H1 (cell line): ENCODE data around the gene CALD1. TPM values are rescaled to one million over a fixed set of nuclear protein-coding genes. Genes with fewer than 3 reads are reported as not detected.

Experiments used
- BRCA1 ChIP-seq: IDR thresholded peaks from 2 replicates; pipeline ENCODE4 v1.6.1; 2012; ENCODE audit warnings: low read depth, low read length, improper control_type of control experiment
- CBX5 ChIP-seq: fragments of 300-800, 300-1000 bp; sonication (generic); IDR thresholded peaks from 2 replicates; pipeline ENCODE4 v1.7.1; 2016; ENCODE audit warnings: antibody characterized with exemption, low read length, low read depth
- CEBPB ChIP-seq: IDR thresholded peaks from 2 replicates; pipeline ENCODE4 v1.6.1; 2012; ENCODE audit warnings: low read depth, low read length
- EGR1 ChIP-seq: IDR thresholded peaks from 2 replicates; pipeline ENCODE4 v1.6.1; 2011; ENCODE audit warnings: low read depth, low read length, borderline replicate concordance
- EP300 ChIP-seq, 2 experiments: IDR thresholded peaks; 1 replicate in 1 of 2; 2 replicates in 1 of 2; pipeline ENCODE4 v1.6.1; 2011 to 2012; ENCODE audit warnings: low read depth in 2 of 2, low read length in 2 of 2, mild to moderate bottlenecking in 2 of 2, borderline replicate concordance in 1 of 2, inconsistent platforms in 1 of 2, moderate library complexity in 1 of 2
- HDAC6 ChIP-seq: IDR thresholded peaks from one replicate; pipeline ENCODE4 v1.7.1; 2012; ENCODE audit warnings: low read depth, mild to moderate bottlenecking, inconsistent platforms, low read length, moderate library complexity
- KDM1A ChIP-seq: fragments of 200-600, 300-600 bp; sonication (generic); IDR thresholded peaks from 2 replicates; pipeline ENCODE4 v1.7.1; 2016; ENCODE audit warnings: mild to moderate bottlenecking, low read length, borderline replicate concordance
- KDM5A ChIP-seq: fragments of 200-600 bp; IDR thresholded peaks from 2 replicates; pipeline ENCODE4 v1.7.1; 2012; ENCODE audit warnings: mild to moderate bottlenecking, low read length, inconsistent platforms, mixed read lengths
- NRF1 ChIP-seq: IDR thresholded peaks from 2 replicates; pipeline ENCODE4 v1.6.1; 2011; ENCODE audit warnings: mild to moderate bottlenecking, low read depth, low read length, improper control_type of control experiment
- POLR2AphosphoS5 ChIP-seq: IDR thresholded peaks from 2 replicates; pipeline ENCODE4 v1.6.1; 2011; ENCODE audit warnings: low read depth, low read length
- RAD21 ChIP-seq, 2 experiments: IDR thresholded peaks in 1 of 2; conservative IDR thresholded peaks in 1 of 2; 2 replicates each; pipeline ENCODE4 v1.6.1; 2011; ENCODE audit warnings: low read depth in 2 of 2, low read length in 2 of 2, improper control_type of control experiment in 1 of 2, inconsistent platforms in 1 of 2, mild to moderate bottlenecking in 1 of 2, moderate library complexity in 1 of 2
- RBBP5 ChIP-seq: IDR thresholded peaks from 2 replicates; pipeline ENCODE4 v1.7.1; 2012; ENCODE audit warnings: low read depth, mild to moderate bottlenecking, inconsistent platforms, low read length, moderate library complexity, borderline replicate concordance
- SAP30 ChIP-seq: fragments of 300-600 bp; sonication (generic); IDR thresholded peaks from 2 replicates; pipeline ENCODE4 v1.7.1; 2012; ENCODE audit warnings: low read length, moderate library complexity, mild to moderate bottlenecking, inconsistent platforms; ENCODE audit not compliant: insufficient read depth, insufficient replicate concordance
- SIRT6 ChIP-seq: IDR thresholded peaks from one replicate; pipeline ENCODE4 v1.7.1; 2012; ENCODE audit warnings: low read length, inconsistent platforms
- SP2 ChIP-seq: IDR thresholded peaks from 2 replicates; pipeline ENCODE4 v1.6.1; 2012; ENCODE audit warnings: mild to moderate bottlenecking, low read length, inconsistent platforms
- SRF ChIP-seq: IDR thresholded peaks from 2 replicates; pipeline ENCODE4 v1.6.1; 2011; ENCODE audit warnings: mild to moderate bottlenecking, low read depth, low read length, moderate library complexity
- SUZ12 ChIP-seq: fragments of 200-600 bp; sonication (generic); IDR thresholded peaks from 2 replicates; pipeline ENCODE4 v1.6.1; 2012; ENCODE audit warnings: mild to moderate bottlenecking, inconsistent platforms, low read length, moderate library complexity, mixed read lengths
- TBP ChIP-seq: IDR thresholded peaks from 2 replicates; pipeline ENCODE4 v1.6.1; 2011; ENCODE audit warnings: low read depth, low read length, improper control_type of control experiment
- ZNF274 ChIP-seq: IDR thresholded peaks from 2 replicates; pipeline ENCODE4 v1.7.0; 2012; ENCODE audit warnings: low read length, borderline replicate concordance; ENCODE audit errors: extremely low read depth
- polyA plus RNA-seq, 7 experiments: library from polyadenylated mRNA; depleted of rRNA in 3 of 7; stranded (reverse) in 5 of 7; unstranded in 2 of 7; fragments of >200 nt in 5 of 7; fragments of 200-250 nt in 2 of 7; gene quantifications; 1 replicate in 5 of 7; 2 replicates in 1 of 7; 4 replicates in 1 of 7; pipeline versions ENCODE4 v1.2.1 to v1.2.3, GENCODE V29; 2011 to 2013; ENCODE audit warnings: missing spikeins in 2 of 7, mixed read lengths in 2 of 7
- total RNA-seq: library from RNA; stranded (reverse); fragmentation: NEBNext Ultra II Directional; extraction: Animal tissue kit (Norgen Biotek cat#: 25700); gene quantifications from 2 replicates; pipeline ENCODE4 v1.2.1, GENCODE V29; 2021
- TF ChIP-seq, protein P1 (sequence below): IDR thresholded peaks from 2 replicates; pipeline ENCODE4 v1.6.1; 2011; ENCODE audit warnings: low read length, improper control_type of control experiment
- TF ChIP-seq, protein P2 (sequence below): IDR thresholded peaks from 2 replicates; pipeline ENCODE4 v1.6.1; 2012; ENCODE audit warnings: inconsistent platforms
- TF ChIP-seq, protein P3 (sequence below): IDR thresholded peaks from 2 replicates; pipeline ENCODE4 v1.6.1; 2012; ENCODE audit warnings: low read length, inconsistent platforms

CALD1 gene
- total and polyA plus RNA-seq, 2 of the 8 experiments (the other 6 are each of a cell fraction or from before 2014, with no cell fraction given) = 34.3 to 177 TPM

DNA sequence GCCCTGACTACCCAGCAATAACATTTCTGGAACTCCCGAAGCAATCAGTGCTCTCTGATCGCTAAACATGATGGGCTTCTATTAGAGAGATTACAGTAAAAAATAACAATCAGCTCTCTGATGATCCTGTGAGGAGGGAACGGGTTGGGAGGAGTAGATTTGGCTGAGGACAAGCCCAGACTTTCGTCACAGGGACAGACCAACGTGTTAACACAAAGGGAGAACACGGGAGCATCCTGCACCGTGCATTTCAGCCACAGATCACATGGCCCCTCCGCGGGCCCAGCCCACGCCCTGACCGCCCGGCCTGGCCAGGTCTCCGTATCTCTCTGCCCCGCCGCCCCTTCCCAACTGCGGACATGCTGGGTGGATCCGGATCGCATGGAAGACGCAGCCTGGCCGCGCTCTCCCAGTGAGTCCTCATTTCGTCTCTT, 111.8 kb downstream of the CALD1 start (continued):
- TF ChIP-seq HDAC6 = no peak
- TF ChIP-seq, protein P1, sequence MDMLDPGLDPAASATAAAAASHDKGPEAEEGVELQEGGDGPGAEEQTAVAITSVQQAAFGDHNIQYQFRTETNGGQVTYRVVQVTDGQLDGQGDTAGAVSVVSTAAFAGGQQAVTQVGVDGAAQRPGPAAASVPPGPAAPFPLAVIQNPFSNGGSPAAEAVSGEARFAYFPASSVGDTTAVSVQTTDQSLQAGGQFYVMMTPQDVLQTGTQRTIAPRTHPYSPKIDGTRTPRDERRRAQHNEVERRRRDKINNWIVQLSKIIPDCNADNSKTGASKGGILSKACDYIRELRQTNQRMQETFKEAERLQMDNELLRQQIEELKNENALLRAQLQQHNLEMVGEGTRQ = peak; percentile 57; the same call in 1 of the 2 replicates
- peak; percentile 63 for TF ChIP-seq TBP
- TF ChIP-seq SAP30 = no peak
- TF ChIP-seq SUZ12 = no peak
- TF ChIP-seq NRF1 = no peak
- TF ChIP-seq EP300 (IDR thresholded peaks at IDR 0.05; ENCODE audit: borderline replicate concordance in 1 of 2, low read depth in 2 of 2, low read length in 2 of 2) = no peak
- TF ChIP-seq SP2 = no peak
- no peak for TF ChIP-seq ZNF274
- TF ChIP-seq, protein P2, sequence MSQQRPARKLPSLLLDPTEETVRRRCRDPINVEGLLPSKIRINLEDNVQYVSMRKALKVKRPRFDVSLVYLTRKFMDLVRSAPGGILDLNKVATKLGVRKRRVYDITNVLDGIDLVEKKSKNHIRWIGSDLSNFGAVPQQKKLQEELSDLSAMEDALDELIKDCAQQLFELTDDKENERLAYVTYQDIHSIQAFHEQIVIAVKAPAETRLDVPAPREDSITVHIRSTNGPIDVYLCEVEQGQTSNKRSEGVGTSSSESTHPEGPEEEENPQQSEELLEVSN = peak; percentile 58
- peak in 1 of 2 experiments; percentile 12; a peak in 2 of 4 replicates for TF ChIP-seq RAD21 (IDR thresholded peaks at IDR 0.05 in 1 of 2, conservative IDR thresholded peaks at IDR 0.05 in 1 of 2; ENCODE audit: low read depth in 2 of 2, low read length in 2 of 2)
- TF ChIP-seq POLR2AphosphoS5 = peak; percentile 91
- TF ChIP-seq, protein P3, sequence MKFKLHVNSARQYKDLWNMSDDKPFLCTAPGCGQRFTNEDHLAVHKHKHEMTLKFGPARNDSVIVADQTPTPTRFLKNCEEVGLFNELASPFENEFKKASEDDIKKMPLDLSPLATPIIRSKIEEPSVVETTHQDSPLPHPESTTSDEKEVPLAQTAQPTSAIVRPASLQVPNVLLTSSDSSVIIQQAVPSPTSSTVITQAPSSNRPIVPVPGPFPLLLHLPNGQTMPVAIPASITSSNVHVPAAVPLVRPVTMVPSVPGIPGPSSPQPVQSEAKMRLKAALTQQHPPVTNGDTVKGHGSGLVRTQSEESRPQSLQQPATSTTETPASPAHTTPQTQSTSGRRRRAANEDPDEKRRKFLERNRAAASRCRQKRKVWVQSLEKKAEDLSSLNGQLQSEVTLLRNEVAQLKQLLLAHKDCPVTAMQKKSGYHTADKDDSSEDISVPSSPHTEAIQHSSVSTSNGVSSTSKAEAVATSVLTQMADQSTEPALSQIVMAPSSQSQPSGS = no peak
- TF ChIP-seq BRCA1 = no peak
- no peak for TF ChIP-seq SIRT6
- no peak for TF ChIP-seq EGR1
- no peak for TF ChIP-seq KDM5A
- no peak for TF ChIP-seq SRF
- TF ChIP-seq CEBPB = no peak
- peak; percentile 66; the same call in 1 of the 2 replicates for TF ChIP-seq RBBP5
- no peak for TF ChIP-seq KDM1A
- no peak for TF ChIP-seq CBX5
- TF ChIP-seq, all 59 proteins: peak for 19
